22Rv1 (cell line): Measurements from ENCODE around the gene OGFOD2.

Experiments used
- ZFX ChIP-seq: fragments of 450-650 bp; IDR thresholded peaks from 2 replicates; pipeline ENCODE4 v1.6.1; 2017; ENCODE audit warnings: antibody characterized with exemption, borderline replicate concordance
- TF ChIP-seq, protein P1 (sequence below): fragments of 450-650 bp; IDR thresholded peaks from 2 replicates; pipeline ENCODE4 v1.5.1; 2017; ENCODE audit warnings: mild to moderate bottlenecking

DNA sequence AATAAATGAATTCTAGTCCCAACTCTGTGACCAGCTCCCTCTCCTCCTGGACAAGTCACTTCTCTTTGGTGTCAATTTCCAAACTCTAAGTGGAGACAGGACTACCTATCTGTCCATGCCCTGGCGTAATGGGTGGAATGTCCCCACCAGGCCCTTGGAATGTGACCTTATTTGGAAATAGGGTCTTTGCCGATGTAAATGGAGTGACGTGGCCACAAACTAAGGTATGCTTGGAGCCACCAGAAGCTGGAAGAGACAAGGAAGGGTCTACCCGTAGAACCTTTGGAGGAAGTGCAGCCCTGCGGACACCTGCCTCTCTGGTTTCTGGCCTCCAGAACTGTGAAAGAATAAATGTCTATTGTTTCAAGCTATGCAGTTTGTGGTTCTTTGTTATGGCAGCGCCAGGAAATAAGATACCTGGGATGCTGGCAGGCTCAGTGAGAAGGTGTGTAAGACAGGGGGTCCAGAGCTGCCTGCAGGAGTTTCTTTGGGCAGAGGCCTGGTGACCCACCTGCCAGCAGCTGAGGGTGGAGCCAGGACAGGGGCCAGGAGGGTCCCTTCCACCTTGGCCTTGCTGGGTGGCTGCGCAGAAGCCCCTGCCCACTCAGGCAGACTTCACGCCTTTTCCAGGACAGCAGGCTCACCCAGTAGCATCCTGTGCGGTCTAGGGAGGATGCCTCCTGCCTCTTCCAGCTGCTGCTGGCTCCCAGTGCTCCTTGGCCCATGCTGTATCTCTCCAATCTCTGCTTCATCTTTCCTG is 51.2 kb downstream of the OGFOD2 start:
- TF ChIP-seq, protein P1, sequence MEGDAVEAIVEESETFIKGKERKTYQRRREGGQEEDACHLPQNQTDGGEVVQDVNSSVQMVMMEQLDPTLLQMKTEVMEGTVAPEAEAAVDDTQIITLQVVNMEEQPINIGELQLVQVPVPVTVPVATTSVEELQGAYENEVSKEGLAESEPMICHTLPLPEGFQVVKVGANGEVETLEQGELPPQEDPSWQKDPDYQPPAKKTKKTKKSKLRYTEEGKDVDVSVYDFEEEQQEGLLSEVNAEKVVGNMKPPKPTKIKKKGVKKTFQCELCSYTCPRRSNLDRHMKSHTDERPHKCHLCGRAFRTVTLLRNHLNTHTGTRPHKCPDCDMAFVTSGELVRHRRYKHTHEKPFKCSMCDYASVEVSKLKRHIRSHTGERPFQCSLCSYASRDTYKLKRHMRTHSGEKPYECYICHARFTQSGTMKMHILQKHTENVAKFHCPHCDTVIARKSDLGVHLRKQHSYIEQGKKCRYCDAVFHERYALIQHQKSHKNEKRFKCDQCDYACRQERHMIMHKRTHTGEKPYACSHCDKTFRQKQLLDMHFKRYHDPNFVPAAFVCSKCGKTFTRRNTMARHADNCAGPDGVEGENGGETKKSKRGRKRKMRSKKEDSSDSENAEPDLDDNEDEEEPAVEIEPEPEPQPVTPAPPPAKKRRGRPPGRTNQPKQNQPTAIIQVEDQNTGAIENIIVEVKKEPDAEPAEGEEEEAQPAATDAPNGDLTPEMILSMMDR: no peak
- TF ChIP-seq ZFX: no peak
